Central memory CD4-positive, alpha-beta T cell (primary cell): ENCODE measurements around the gene TNK2.
A peak's percentile ranks its signal among the peaks of the same experiment; 100 is the strongest.

Experiments used
- DNase-seq: peaks from one replicate; pipeline ENCODE4 v3.0.0; 2022

The TNK2 gene

DNA sequence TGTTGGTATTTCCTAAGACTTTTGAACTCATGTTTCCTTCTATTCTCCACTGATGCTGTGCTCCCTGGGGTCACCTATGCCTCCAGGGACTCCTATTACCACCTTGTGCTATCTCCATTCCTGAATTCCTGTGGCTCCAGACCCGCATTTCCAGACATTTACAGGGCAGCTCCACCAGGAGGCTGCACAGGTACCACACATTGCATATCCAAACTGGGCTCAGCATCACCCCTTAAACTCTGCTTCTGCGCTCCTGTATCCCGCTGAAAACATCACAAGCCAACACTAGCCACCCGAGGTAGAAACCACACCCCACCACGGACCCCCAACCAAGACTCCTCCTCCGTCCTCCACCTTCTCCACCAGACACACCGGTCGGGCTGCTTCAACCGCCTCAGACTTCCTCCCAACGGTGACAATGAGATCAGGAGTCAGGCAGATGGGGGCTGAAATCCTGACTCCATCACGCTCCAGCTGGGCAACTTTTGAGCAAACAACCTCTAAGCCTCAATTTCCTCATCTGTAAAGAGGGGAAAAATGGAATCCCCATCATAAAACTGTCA is 10.4 kb downstream of the TNK2 start:
- no peak for DNase-seq

DNA sequence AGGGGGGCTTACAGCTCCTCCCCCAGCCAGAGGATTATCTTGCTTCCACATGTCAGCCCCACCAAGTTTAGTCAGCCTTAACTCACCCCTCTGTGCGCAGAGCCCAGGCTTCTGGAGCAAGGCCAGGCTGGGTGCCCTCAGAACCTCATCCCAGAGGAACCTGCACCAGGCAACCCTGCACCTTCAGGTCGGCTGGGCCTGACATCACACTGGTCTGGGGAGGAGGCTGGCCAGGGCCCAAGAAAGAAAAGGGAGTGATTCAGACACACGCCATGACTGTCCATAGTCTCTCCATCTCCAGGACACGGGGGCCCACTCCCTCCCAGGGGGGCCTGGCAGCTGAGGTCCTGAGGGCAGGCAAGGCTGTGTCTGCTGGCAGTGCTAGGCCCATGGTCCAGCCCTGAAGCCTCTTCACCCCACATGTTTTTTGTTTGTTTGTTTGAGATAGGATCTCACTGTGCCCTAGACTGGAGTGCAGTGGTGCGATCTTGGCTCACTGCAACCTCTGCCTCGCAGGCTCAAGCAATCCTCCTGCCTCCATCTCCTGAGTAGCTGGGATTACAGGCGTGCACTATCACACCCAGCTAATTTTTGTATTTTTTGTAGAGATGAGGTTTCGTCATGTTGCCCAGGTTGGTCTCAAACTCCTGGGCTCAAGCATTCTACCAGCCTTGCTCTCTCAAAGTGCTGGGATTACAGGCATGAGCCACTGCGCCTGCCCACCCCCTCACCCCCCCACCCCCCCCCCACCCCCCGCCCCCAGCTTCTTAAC is 11.1 kb downstream of the TNK2 start:
- no peak for DNase-seq

DNA sequence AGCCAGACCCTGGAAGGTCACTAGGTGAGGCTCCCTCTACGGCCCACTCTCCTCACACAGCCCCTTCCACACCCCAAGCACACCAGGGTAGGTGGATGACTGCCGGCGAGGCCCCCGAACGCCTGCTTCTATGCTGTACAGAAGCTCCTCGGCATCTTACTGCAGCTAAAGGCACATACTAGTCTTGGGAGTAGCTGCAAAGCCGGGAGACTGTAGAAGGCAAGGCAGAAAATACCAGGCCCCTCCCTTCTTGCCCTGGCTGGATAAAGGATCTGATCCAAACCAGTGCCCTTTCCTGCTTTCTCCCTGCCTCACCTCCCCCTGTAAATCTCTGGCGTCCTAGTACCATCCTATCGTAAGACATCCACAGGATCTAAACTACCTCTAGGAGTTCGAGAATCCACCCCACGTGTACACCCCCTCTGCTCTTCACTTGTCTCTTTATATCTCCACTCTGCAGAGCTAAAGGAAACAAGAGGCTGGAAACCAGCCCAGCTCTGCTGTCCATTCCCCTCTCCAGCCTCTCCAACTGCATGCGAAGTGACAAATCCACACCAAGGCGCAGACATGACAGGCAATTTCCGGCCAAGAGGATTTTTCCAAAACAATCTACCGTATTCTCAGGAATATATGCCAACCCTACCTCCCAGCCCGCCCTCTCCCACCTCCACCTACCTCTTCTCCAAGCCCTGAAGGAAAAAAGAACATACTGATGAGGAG is 11.8 kb downstream of the TNK2 start:
- DNase-seq, result no peak

DNA sequence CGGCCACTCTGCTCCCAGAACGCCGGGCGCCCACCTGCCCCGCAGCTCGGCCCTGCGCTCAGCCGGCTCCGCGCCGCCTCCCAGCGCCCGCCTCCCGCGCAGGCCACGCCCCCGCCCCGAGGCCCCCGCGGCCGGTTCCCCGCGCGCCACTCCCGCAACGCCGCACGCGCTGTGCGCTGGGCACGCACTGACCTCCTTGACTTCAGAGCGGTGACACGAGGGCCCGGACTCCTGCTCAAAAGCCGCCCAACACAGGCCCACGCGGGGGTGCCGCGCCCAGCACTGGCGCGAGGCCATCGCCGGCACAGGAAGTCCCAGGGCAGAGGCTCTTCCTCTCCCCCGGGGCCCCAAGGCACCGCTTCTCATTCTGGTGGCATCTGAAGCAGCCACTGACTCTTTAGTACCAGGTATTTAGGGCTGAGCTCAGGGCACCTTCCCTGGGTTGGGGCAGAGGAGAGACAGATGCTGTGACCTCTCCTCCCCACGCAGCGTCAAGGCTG is 12.4 kb downstream of the TNK2 start:
- DNase-seq, result peak; percentile 73

DNA sequence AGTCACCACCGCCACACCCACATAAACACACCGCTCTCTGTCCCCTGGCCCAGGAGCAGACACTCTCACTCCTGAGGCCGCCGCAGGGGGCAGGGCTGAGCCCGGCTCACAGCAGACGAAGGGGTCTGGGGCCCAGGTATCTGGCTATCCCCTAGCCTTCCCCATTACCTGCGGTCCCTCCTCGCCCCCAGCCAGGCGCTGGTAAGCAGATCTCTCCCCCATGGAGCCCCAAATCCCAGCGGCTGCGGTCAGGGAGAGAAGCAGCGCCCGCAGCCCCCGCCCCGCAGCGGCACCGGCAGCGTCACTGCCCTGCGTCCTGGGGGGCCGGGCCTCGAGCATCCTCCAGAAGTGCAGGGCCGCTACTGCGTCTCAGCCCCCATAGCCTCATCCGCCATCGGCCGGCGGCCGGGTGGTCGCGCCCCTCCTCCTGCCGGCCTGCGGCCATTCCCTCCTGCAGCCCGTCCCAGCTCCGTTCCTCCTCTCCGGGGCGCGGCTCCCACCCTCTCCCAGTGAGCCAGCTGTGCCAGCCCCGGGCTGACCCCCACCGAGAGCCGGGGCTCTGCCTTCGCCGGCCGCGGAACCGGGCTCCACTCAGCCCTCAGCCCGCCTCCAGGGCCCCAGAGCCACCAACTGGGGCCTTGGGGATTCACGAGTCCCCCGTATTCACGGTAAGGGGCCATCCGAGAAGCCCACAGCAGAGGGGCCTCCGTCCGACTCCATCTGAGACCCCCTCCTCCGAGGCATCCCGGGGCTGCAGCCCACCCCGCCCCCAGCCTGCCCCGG is 13.1 kb downstream of the TNK2 start:
- peak; percentile 63 for DNase-seq

DNA sequence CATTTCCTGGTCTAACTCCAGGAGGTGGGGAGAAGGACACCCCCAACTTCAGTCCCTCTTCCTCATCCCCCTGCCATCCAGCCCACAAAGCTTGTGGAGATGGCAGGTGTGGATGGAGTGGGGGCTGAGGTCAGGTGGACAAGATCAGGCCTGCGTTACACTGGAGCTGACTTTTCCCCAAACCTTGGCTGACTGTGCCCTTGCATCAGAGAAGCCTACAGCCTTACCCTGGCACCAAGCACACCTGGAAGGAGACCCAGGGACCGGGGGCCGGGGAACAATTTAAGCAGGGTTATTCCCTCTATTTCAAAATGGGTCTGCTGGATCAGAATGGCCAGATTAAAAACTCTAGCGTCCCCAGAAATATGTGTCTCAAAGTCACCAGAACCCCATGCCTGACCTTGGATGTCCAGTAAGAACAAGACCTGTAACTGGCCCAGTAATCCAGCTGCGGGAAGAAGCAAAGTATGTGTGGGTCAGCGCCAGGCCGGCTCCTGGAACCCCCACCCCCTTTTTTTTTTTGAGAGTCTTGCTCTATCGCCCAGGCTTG is 14.4 kb downstream of the TNK2 start:
- no peak for DNase-seq

DNA sequence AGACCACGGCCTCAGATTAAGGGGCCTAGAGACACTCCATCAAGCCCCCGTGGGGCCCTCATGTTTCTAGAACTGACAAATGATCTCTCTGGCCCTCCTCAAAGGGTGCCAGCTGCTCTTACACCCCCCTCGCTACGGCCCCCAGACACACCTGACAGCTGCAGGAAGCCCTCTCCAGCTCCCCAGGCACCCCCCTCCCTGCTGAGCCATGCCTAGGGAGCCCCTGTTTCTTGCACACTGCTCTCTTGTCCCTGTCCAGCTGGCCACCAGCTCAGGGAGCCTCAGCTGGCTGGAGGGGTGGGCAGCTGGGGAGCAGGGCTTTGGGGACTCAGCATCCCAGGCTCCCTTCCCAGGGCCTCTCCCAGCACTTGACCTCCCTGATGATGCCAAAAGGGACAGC is 14.8 kb downstream of the TNK2 start:
- DNase-seq, result no peak

DNA sequence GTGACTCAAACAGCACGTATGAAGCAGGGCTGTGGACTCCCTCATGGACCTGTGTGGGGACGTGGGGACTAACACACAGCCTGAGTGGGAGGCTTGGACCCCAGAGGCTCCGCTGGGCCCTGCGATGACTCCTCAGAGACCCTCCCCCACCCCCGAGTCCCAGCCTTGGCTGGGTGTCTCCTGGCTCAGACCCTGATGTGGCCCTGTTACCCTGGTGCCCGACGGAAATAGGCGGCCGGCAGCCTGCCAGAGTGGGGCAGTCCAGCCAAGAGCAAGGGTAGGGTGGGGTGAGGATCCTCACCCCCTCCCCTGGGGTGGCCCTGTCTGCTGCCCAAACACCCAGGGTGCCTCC is 15.3 kb downstream of the TNK2 start:
- DNase-seq, result no peak

DNA sequence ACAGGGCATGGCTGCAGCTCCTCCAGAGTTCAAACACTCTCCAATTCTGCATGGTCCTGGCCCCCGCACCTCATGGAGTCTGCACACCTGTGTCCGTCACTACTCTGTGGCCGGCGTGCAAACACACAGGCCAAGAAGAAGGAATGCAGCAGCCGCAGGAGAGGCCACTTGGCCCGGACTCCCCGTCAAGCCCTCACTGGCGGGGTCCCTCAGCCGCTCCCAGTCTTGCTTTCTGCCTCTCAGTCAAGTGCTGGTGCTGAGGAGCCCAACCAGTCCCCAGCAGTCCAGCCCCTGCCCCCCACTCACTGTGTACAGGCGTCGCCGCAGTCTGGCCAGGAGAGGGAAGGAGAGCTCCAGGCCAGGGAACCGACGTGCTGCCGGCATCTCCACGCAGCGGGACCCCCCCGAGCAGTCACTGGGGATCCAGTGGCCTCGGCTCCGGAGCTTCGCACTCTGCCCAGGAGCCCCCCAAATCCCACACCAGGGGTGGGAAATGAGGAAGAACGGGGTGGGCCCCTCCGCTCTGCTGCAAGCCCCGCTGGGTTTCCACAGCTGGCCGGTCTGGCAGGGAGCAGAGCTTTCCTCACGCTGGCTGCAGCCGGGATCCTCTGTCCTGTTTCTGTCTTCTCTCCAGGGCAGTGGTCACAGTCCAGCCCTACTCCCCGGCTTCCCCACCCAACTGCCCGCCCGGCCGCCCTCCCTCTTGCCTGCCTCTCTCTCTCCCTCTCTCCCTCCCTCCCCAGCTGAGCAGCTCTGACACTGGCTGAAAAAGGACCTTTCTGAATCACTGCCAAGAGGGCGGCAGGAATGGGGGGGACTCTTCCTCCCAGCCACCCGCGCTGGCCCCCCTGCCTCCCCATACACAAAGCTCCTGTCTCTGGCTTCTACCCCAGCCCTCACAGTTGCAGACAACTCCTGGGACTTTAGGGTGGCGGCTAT is 16.0 kb downstream of the TNK2 start:
- no peak for DNase-seq

DNA sequence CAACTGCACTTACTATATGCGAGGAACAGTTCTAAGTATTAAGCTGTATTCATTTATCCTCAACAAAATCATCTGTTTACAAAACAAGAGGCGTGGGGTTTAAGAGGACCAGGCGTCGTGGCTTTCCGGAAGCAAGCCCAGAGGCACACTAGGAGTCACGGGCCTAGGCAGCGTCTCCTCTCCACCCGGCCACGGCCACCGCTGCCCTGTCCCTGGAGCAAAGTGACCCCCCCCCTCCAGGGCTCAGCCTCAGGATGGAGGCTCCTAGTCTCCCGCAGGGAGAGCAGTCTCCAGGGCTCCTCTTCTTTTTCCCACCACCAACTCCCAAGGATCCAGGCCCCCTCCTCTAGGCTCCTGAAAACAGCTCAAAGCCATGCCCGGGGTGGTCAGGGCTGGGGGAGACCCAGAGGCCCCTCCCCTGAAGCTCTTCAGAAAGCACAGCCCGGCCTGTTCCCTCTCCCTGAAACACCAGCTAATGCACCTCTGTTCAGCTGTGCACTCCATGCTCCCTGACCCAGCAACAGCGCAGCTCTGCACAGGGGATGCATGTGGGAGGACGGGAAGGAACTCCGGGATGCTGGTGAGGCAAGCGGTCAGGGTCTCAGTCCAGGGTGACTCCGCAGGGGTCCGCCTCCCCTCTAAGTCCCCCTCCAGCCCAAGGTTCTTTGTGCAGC is 16.8 kb downstream of the TNK2 start:
- no peak for DNase-seq

DNA sequence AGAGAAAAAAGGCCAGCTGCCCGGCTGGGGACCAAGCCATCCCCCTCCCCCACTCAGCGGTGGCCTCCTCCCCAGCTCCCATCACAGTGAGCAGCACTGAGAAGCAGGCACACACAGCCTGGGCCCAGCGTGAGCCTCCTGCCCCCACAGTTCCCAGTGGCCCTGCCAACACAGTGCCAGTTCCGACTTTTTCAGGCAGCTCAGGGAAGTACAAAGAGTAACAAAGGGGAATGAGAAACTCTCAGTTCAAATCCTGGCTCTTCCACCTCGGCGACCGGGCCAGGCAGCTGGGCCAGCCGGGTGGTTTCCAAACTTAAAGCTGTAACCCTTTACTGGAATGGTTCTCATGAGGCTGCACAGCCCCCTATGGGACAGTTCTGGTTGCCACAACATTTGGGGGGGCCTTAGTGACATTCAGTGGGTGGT is 18.5 kb downstream of the TNK2 start:
- DNase-seq, result no peak

DNA sequence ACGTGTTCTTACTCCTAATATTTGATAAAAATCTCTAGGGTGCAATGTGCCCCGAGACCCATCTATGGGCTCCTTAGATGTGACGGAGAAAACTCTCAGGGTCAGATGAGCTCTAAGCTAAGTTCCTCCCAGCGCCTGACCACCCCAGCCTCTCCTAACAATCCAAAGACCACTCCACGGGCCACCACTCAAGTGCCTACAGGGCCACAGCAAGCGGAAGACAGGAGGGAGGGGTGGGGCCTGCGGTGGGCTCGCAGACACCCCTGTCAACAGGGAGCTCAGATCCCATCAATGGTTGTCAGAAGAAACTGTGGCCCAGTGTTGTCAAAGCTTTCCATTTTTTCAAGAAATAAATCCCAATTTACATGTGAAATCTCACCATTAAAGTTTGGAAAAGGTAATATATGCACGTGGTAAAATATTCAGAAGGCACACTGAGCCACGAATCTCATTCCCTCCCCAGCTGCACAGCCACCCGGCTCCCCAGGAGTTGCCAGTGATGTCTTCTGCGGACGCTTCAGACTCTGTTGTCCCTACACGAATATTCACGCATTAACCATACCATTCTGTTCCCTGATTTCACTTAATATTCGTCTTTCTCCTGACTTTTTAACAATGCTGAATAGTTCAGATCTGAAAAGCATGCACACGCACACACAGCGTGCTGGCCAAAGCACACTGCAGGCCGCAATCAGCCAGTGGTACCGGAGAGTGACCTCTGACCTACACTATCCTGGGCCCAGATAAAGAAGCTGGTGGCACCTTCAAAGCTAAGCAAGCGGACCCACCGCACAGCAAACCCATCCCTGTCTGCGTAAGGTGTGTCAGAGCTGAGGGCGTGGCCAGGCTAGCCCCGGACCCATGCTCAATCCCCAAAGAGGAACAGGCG is 19.1 kb downstream of the TNK2 start:
- no peak for DNase-seq

DNA sequence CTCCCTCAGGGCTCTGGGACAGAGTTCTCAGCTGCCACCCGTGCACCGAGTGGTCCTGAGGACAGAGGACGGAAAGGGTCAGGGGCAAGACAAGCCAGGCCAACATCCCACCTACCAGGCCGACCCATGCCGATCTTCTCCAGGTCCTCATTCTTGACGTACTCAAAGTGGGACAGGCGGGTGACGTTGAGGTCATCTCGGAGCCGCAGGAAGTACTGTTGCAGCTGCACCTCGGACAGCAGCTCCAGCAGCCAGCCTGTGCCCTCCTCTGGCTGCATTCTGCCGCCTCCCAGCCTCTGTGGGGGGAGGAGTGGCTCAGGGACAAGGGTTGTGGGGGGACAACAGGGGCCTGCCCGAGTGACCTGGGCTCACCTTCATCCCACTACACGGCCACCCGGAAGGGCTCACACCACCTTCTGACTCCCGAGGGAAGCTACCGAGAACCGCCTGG is 20.0 kb downstream of the TNK2 start:
- DNase-seq, result no peak

DNA sequence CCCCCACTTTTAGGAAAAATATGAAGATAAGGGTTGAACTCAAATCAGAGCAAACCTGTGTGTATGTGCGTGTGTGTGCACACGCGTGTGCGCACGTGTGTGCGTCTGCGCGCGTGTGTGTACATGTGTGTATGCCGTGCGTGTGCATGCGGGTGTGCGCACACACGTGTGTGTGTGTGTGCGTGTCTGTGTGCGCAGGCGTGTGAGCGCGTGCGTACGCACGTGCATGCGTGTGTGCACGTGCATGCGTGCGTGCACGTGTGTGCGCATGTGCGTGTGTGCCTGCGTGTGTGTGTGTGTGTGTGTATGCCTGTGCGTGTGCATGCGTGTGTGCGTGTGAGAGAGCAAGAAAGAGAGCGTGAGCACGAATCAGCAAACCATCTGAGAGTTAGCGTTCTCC is 20.7 kb downstream of the TNK2 start:
- DNase-seq, result no peak

DNA sequence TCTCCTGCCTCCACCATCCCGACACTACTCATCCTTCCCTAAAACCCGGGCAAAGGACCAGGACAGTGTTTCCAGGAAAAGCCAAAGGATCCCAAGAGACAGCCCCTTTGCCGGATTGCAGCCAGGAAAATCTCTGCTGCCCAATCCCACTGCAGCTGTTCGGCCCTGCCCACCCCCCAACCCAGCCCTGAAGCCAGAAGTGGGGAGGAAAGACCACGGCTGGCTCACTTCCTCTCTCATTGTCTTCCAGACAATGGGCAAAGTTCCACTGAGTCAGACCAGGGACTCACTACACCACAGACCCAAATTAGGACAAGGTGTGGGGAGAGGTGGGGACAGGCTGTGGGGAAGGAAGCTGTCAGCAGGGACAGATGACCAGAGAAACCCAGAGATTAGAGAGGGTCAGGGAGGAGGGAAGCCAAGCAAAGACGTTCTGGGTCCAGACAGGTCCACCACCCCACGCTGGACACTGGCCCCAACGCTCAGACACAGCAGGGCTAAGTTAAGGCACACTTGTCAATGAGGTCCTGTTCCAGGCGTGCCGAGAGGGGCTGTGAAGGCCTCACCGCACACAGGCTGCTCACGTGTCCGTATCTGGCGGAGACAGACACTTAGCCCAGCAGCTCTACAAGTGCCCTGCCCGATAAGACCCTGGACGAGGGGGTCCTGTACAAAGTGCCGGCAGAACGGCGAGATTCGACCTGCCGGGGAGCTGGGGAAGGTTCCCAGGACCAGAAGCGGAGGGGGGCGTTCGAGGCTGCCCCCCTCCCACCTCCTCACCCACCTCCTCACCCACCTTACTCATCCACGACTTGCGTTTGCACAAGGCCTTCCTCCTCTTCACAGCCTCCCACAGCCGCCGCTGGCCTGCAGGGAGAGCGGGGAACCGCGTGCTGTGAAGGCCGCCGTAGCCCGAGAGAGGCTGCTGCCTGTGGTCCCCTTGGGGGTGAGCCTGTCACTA is 21.9 kb downstream of the TNK2 start:
- DNase-seq, result no peak

DNA sequence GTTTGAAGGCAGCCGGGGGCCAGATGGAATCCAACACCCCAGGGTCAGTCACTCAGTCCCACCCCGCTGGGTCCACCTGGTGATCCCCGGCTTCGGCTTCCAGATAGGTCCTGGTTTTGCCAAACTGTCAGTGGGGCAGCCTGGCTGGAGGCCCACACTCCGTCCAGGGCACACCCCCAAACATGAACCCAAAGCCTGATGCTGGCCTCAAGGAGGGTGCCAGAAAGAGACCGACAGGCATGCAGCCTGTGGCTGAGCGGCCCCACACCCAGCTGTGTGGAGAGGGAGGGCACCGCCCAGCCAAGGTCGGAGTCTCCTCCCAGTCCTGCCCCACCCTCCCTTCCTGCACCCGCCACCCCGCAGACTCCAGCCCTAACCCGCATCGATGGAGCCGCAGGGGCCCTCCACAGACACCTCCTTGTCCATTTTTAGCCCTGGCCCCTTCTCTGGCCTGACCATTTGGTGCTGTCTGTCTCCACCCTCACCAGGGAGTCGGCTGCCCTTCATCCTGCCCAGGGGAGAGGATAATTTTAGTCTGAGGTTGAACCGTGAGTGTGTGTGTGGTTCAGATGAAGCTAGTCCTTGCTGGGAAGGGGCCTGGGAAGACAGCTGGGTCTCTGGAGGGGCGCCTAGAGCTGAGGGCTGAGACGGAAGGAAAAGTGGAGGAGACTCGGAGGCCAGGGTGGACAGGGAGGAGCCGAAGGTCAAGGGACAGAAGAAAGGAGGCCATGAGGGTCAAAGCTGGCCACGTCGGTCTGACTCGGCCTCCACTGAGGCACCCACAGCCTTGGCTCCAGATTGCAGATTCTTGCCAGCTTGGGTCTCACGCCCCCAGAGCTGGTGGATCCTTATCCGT is 23.1 kb downstream of the TNK2 start:
- DNase-seq, result no peak

DNA sequence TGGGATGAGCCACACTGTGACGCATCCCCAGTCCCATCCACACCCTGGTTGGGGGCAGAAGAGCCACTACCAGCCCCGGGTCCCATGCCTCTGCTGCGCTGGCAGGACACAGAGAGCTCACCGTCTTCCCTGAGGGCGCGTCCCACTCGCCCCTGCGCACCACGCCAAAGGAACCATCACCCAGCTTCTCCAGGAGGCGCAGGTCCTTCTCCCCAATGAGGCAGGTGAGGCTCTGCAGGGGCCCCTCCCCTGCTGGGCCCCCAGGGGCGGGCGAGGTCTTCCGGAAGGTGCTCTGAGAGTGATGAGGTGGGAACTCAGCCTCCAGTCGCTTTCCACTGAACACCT is 23.7 kb downstream of the TNK2 start:
- no peak for DNase-seq

DNA sequence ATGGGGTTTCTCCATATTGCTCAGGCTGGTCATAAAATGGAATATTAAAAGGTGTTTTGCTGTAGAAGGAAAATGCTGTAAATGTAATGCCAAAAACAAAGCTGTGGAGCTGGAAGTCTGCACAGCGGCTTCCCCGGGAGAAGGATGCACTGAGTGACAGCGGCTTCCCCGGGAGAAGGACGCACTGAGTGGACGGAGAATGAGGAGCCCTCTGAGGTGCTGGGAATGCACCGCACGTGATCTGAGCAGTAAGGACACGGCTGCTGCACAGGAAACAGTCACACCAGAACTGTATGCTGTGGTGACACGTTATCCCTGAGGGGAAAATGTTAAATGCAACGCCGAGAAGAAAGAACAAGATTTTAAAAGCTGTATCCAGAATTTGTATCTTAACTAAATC is 24.6 kb downstream of the TNK2 start:
- no peak for DNase-seq
